IMR-90 (cell line): ENCODE data around the gene CORO7. TPM values are rescaled to one million over a fixed set of nuclear protein-coding genes. Genes with fewer than 3 reads are reported as not detected.

Source experiments
- MAZ ChIP-seq: IDR thresholded peaks from 2 replicates; pipeline ENCODE4 v1.6.1; 2012; ENCODE audit warnings: low read depth, mild to moderate bottlenecking, low read length, improper control_type of control experiment, moderate library complexity, borderline replicate concordance
- RAD21 ChIP-seq: IDR thresholded peaks from 2 replicates; pipeline ENCODE4 v1.6.1; 2012; ENCODE audit warnings: low read length, improper control_type of control experiment
- polyA plus RNA-seq, 3 experiments: library from polyadenylated mRNA; depleted of rRNA; stranded (reverse); fragments of >200 nt; gene quantifications; 2 replicates each; pipeline ENCODE4 v1.2.3, GENCODE V29; 2012; ENCODE audit warnings: low replicate concordance in 1 of 3
- total RNA-seq: library from RNA; depleted of rRNA; stranded (reverse); fragments of >200 nt; gene quantifications from 2 replicates; pipeline ENCODE4 v1.2.3, GENCODE V29; 2012
- TF ChIP-seq, protein P1 (sequence below): fragments of 150-350 bp; IDR thresholded peaks from 2 replicates; pipeline ENCODE4 v1.6.1; 2017; ENCODE audit warnings: mild to moderate bottlenecking, antibody characterized with exemption, low read length, low read depth

Gene CORO7
- total and polyA plus RNA-seq, 2 of the 4 experiments (the other 2 are of a cell fraction), result 6.3 to 26.7 TPM

DNA sequence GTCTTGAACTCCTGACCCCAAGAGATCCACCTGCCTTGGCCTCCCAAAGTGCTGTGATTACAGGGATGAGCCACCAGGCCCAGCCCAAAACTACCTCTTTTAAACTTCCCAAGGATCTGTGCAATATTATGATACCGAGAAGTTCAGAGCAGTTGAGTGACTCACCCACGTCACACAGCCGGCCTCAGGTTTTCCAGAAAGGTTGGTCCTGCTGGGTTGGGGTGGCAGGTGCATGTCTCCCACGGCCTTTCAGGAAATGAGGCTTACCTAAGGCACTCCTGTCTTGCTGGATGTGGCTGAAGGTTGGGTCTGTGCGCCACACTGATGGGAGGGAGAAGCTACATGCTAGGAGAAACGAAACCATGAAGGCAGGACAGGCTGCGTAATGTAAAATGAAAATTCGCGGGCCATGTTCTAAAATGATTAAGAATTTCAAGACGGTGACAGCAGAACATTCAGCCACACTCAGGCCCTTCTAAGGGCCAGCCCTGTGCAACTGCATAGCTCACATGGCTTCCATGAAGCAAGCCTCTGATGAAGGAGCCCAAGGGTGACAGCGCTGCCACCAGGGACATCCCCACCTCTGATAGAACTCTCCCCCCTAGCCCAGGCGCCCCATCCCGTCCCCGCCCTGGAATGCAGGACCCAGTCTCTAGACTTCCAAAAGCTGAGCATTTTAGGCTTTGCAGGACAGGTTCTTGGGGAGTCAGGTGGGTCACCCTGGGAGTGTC is 107.1 kb downstream of the CORO7 start (continued):
- TF ChIP-seq MAZ (no peak), RAD21 (no peak)
- TF ChIP-seq, protein P1, sequence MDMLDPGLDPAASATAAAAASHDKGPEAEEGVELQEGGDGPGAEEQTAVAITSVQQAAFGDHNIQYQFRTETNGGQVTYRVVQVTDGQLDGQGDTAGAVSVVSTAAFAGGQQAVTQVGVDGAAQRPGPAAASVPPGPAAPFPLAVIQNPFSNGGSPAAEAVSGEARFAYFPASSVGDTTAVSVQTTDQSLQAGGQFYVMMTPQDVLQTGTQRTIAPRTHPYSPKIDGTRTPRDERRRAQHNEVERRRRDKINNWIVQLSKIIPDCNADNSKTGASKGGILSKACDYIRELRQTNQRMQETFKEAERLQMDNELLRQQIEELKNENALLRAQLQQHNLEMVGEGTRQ, result no peak
